NCI-H524 (cell line): ENCODE data around the gene FOXP1.

Experiments
- DNase-seq, 2 experiments: peaks; one replicate each; lab custom pipeline; 2025; lab: John Stamatoyannopoulos, UW

Gene FOXP1

DNA sequence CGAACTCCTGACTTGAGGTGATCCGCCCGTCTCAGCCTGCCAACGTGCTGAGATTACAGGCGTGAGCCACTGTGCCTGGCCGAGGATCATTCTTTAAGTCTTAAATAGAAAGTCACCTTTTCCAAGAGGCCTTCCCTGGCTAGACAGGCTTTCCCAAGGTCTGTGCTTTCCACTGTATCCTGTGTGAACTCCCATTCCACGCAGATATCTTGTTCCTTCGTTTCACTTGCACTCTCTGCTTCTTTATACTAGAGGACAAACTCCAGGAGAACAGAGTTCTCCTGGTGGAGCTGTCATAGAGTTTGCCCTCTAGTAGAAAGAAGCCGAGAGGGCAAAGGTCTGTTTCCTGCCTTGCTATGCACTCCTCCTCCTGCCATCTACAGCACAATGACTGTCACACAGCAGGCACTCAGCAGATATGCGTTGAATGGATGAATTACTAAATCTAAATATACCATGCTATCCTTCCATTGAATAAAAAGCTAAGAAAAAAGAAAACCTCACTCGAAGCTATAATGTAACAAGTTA is 211.2 kb downstream of the FOXP1 start:
- DNase-seq: no peak

- no peak for DNase-seq
Measured at GRCh38 chr3:71371282-71371681, 212.2 kb downstream of the FOXP1 start.

DNA sequence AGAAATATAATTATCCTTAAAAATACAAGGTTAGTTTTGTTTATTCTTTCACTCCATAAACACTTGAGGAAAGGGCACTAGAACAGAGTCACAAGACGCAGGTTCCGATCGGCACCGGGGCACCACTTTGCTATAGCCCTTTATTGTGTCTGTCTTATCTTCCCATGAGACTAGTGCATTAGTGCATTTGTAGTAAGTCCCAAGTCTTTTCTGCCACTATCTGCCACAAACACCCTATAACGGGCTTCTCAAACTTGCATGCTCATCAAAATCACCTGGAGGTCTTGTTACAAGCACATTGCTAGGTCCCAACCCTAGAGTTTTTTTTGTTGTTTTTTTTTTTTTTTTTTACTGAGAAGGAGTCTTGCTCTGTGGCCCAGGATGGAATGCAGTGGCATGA is 213.1 kb downstream of the FOXP1 start:
- DNase-seq: no peak

- DNase-seq: no peak
Measured at GRCh38 chr3:71369701-71370391, 213.7 kb downstream of the FOXP1 start.

- DNase-seq: no peak
Measured at GRCh38 chr3:71366988-71367604, 216.4 kb downstream of the FOXP1 start.

GRCh38 chr3:71361334-71361890 is 222.1 kb downstream of the FOXP1 start:
- DNase-seq: no peak

- no peak for DNase-seq
Measured at GRCh38 chr3:71360764-71361163, 222.8 kb downstream of the FOXP1 start.

DNA sequence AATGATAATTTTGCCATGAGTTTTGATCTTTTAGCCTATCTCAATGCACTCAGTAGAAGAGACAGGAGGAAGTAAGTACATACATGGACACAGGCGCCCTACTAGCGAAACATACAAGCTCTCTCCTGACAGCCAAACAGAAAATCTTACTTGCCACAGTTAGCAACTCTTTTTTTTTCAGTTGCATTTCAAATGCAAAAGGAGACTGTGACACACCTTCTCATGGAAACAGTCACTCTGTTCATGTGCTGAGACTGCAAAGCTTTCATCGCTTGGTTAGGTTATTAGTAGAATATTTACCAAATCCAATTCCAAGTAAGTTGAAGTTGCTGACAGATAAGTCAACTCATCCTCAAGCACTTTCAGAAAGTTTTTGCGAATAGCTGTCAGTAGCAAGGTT is 223.3 kb downstream of the FOXP1 start:
- no peak for DNase-seq

GRCh38 chr3:71358243-71358642 is 225.3 kb downstream of the FOXP1 start:
- DNase-seq: no peak

DNA sequence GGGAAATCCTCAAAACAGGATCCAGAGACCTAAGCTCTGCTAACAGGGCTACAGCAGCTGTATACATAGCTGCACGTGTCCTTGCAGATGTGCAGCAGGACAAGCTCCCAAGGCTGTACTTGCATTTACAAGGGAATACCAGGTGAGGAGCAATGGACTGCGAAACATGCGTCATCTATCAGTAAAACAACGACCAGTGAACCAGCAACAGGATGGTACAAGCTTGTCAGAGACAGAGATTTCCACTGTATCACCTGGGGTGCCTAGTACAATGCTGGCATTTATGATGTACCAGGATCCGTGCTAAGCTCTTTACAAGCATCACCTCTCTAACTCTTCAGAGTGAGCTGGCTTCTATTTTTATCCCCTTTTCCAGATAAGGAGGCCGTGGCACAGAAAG is 227.3 kb downstream of the FOXP1 start:
- DNase-seq: no peak

DNA sequence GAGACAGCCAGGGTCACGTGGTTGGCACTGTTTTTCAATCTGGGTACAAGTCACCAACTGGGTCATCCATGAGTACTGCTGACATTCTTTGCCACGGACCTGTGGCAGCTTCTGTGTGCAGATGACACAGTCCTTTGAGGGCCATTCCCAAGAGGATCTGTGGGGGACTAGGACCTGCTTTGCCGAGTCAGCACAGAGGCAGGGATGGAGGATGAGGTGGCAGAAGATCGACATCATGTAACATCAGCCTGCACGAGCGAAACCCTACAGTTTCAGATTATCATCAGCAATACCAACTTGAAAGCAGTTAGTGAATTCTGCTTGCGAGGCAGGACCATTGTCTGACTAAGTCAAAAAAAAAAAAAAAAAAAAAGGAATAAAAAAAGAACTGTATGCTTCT is 227.7 kb downstream of the FOXP1 start:
- no peak for DNase-seq

GRCh38 chr3:71355037-71355436 is 228.5 kb downstream of the FOXP1 start:
- no peak for DNase-seq

DNA sequence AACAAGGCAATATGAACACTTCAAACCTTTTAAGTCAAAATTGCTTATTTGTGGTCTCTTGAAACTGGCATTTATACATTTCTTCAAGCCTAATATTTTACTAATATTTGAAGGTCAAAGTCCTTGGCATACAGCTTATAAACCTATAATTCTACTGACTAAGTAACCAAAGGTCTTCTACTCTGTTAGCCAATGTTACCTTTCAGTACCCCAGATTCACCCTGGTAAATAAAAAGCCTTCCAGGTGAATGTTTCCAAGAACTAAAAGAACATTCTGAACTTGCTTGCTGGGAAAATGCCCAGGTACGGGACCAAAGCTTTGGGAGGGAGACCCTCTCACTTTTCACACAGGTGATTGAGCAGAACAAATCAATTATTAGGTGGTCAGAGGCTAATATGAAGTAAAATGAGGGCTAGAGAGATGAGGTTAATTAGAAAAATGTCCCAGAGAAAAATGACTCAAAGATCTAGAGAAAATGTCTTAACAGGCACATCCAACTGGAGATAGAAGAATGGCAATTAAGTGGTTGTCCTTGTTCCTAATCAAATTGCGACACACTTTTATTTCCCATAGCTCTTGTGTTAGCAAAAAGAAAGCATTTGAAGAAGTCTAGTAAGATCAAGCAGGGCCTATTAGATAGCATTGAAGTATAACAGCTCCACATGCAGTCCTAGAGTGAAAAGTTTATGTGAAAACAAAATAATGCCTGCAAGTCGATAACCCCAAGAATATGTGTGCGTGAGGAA is 232.0 kb downstream of the FOXP1 start:
- no peak for DNase-seq

- no peak for DNase-seq
Measured at GRCh38 chr3:71350998-71351397, 232.5 kb downstream of the FOXP1 start.

DNA sequence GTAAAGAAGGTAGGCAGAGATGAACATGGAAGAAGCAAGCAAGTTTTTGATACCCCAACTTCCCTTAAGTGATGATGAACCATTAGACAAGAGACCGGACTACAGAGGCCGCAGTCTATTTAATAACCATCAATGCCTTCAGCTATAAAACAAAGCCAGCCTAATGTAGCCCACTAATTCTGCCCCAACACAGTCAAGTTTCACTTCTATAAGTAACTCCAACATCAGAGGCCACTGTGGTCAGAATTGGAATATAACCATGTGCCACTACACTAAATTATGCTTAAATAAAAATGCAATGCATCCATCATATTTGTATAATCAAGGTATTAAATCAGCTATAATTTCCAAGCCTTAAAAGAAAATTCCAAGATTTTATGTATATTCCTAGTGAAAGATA is 234.7 kb downstream of the FOXP1 start:
- no peak for DNase-seq

DNA sequence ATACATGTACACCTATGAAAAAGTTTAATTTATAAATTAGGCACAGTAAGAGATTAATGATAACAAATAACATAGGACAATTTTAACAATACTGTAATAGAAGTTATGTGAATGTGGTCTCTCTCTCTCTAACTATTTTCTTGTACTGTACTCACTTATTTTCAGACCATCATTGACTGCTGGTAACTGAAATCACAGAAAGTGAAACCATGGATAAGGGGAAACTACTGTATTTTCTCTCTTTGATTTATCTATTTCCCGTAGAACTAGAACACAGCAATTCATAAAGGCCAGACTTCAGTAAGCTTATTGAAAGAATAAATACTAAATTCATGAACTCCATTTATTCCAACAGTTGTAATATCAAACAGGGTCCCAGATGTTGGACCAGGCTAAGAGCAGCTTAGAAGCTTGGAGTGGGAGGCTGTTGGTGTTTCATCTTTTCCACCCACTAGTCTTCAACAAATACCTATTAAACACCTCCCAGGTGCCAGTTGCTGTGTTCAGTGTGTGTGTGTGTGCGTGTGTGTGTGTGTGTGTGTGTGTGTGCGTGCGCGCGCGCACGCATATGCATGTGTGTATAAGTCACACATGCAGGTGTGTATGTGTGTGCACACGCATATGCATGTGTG is 235.4 kb downstream of the FOXP1 start:
- no peak for DNase-seq

DNA sequence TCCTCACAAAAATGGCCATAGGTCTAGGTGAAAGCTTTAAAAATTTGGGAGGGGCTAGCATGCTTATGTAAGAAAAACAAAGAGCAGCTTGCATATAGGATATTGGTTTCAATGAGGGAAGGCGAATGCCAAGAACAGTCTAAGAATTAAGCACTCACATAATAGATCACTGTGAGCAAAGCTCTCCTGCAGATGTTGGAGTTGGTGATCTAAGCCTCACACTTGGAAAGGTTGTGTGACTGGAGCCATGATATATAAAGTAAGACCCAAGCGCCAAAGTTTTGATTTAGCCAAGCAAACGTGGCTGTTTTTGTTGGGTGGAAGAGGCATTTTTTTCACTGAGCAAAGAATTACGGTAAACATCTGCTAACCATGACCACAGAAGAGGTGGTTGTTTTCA is 237.5 kb downstream of the FOXP1 start:
- no peak for DNase-seq

DNA sequence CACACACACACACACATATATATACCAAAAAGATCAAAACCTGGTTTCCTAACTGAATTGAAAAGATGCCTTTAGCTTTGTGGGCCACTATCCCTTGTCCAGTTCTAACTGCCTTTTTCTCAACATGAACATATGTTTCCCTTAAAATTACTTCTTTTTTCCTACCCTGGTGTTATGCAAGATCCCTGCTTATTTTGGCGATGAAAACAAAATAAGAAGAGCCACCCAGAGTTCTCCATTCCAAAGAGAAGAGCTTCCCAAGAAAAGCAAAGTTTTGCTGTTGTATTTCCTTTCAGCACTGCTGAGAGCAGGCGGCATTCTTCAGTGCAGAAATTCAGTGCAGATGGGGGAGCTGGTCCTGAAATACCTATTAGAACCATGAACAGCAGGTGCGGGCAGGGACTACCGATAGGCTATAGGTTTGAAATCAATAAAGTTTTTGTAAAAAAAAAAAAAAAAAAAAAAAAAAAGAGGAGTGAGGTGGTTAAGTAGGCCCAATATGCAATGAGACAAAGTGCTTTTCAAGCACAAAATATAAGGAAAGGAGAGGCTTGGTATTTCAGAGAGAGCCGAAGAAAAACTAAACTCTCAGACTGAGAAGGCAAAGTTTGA is 238.0 kb downstream of the FOXP1 start:
- DNase-seq: no peak

DNA sequence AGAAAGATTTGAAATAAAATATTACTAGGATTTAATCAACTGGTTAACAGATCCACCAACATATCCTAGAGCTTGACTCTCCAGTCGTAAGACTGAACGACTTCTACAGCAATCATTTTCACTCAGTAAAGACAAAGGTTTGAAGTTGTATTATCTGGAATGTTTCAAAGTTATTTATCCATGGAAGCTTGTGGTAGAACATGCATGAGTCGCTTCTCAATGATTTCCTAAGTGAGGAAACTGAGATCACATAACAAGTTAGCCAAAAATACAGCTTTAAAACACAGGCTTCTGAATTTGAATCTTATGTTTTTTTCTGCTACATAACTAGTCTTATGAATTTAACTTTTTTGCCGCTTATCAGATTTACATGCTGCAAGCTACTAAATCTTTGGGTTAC is 241.8 kb downstream of the FOXP1 start:
- DNase-seq: no peak

- no peak for DNase-seq
Measured at GRCh38 chr3:71339049-71339448, 244.5 kb downstream of the FOXP1 start.

- DNase-seq: no peak
Measured at GRCh38 chr3:71332813-71333212, 250.7 kb downstream of the FOXP1 start.

GRCh38 chr3:71330909-71331308 is 252.6 kb downstream of the FOXP1 start:
- DNase-seq: no peak
